ENCODE data around the gene DHRS2. TPM values are rescaled to one million over a fixed set of nuclear protein-coding genes. Genes with fewer than 3 reads are reported as not detected.

DHRS2 gene
- total RNA-seq, 1 donor from 2014 or later = not detected

DNA sequence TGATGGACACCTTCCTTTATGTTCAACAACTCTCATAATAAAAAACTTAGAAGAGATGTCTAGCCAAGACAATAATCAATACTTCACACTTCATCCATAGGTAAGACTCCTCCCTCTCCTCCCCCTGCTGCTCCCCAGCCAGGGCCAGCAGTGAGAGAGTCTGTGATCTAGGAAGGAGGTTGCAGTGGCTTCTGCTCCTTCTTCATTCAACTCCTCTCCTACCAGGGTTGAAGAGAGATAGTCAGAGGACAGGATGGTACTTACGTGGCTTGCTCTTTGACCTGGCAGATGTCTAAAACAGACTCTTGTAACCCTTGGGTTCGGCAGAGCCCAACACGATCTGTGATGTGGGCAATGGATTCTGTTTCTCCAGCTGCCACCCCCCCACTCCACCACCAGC lies 31.0 kb downstream of the DHRS2 start:
- DNase-seq (ENCODE audit: low spot score) = no peak
- Mint-ChIP-seq H3K4me1 (ENCODE audit: unreplicated experiment) (peaks cover 6% of the 10 kb centered on the region), H3K9me3 (ENCODE audit: unreplicated experiment) (no peaks in the 10 kb centered on the region), H3K27me3 (ENCODE audit: unreplicated experiment) (peaks cover 4% of the 10 kb centered on the region), H3K4me3 (ENCODE audit: unreplicated experiment) (no peak overlapping the region), H3K27ac (ENCODE audit: unreplicated experiment) (no peak overlapping the region), H3K36me3 (ENCODE audit: low read depth, unreplicated experiment) (no peaks in the 10 kb centered on the region)
- TF ChIP-seq, protein P1, sequence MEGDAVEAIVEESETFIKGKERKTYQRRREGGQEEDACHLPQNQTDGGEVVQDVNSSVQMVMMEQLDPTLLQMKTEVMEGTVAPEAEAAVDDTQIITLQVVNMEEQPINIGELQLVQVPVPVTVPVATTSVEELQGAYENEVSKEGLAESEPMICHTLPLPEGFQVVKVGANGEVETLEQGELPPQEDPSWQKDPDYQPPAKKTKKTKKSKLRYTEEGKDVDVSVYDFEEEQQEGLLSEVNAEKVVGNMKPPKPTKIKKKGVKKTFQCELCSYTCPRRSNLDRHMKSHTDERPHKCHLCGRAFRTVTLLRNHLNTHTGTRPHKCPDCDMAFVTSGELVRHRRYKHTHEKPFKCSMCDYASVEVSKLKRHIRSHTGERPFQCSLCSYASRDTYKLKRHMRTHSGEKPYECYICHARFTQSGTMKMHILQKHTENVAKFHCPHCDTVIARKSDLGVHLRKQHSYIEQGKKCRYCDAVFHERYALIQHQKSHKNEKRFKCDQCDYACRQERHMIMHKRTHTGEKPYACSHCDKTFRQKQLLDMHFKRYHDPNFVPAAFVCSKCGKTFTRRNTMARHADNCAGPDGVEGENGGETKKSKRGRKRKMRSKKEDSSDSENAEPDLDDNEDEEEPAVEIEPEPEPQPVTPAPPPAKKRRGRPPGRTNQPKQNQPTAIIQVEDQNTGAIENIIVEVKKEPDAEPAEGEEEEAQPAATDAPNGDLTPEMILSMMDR (IDR thresholded peaks at IDR 0.05; ENCODE audit: unreplicated experiment) = no peak

DNA sequence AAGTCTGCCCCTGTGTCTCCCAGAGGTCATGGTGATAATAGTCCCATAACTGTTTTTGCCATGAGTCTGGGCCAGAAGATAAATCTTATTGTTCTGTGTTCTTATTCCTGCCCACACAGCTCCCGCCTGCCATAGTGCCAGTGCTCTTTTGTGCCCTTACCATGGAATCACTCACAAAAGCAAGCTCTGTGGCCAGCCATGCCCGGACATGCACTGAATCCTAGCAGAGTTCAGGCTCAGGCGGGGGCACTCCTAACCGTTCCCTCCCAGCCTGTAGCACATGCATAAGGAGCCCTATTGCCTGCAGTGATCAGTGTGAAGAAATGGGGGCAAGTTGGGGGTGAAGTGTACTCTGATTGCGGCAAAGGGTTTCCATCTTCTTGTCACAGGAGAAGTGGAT lies 33.3 kb downstream of the DHRS2 start:
- DNase-seq (ENCODE audit: low spot score) = no peak
- H3K4me3 Mint-ChIP-seq (ENCODE audit: unreplicated experiment) = no peak overlapping the region
- no peaks in the 10 kb centered on the region for H3K36me3 Mint-ChIP-seq (ENCODE audit: low read depth, unreplicated experiment)
- H3K4me1 Mint-ChIP-seq (ENCODE audit: unreplicated experiment) = peaks cover 6% of the 10 kb centered on the region
- no peak overlapping the region for H3K27ac Mint-ChIP-seq (ENCODE audit: unreplicated experiment)
- TF ChIP-seq, protein P1 (IDR thresholded peaks at IDR 0.05; ENCODE audit: unreplicated experiment) = no peak
- H3K27me3 Mint-ChIP-seq (ENCODE audit: unreplicated experiment) = peaks cover 3% of the 10 kb centered on the region
- no peaks in the 10 kb centered on the region for H3K9me3 Mint-ChIP-seq (ENCODE audit: unreplicated experiment)

DNA sequence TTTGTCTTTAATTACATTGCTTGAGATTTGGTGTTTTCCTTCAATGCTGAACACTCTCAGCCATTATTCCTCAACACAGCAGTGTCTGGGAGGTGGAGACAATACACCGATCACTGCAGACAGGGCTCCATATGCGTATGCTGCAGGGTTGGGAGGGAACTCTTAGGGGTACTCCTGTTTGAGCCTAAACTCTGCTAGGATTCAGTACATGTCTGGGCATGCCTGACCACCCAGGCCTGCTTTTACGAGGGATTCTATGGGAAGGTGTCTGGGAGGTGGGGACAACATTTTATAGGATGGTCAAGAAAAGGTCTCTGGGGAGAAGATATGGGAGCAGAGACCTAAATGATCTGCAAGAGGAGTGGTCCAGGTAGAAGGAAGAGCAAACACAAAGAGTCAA lies 34.3 kb downstream of the DHRS2 start:
- peaks cover 3% of the 10 kb centered on the region for H3K27me3 Mint-ChIP-seq (ENCODE audit: unreplicated experiment)
- no peaks in the 10 kb centered on the region for H3K36me3 Mint-ChIP-seq (ENCODE audit: low read depth, unreplicated experiment)
- DNase-seq (ENCODE audit: low spot score) = no peak
- peak overlapping the region; percentile 3 for H3K27ac Mint-ChIP-seq (ENCODE audit: unreplicated experiment)
- H3K9me3 Mint-ChIP-seq (ENCODE audit: unreplicated experiment) = no peaks in the 10 kb centered on the region
- H3K4me3 Mint-ChIP-seq (ENCODE audit: unreplicated experiment) = no peak overlapping the region
- TF ChIP-seq, protein P1 (IDR thresholded peaks at IDR 0.05; ENCODE audit: unreplicated experiment) = no peak
- H3K4me1 Mint-ChIP-seq (ENCODE audit: unreplicated experiment) = peaks cover 6% of the 10 kb centered on the region

DNA sequence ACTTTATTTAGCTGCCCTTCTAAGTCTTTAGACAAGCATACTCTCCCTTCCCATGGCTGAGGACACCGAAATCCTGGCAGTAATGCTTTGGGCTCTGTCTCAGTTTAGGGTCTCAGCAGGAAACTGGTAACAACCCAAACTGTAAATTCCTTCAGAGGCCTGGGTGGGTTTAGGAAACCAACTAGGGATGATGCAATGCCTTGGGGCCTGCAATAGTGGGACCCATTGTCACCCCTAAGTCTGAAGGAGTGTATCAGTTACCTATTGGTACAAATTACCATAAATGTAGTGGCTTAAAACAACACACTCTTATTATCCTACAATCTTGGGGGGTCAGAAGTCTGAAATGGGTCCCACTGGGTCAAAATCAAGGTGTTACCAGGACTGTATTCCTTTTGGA lies 36.0 kb downstream of the DHRS2 start:
- Mint-ChIP-seq H3K27ac (ENCODE audit: unreplicated experiment) (no peak overlapping the region), H3K9me3 (ENCODE audit: unreplicated experiment) (no peaks in the 10 kb centered on the region), H3K4me1 (ENCODE audit: unreplicated experiment) (peaks cover 6% of the 10 kb centered on the region), H3K27me3 (ENCODE audit: unreplicated experiment) (peaks cover 3% of the 10 kb centered on the region), H3K36me3 (ENCODE audit: low read depth, unreplicated experiment) (no peaks in the 10 kb centered on the region), H3K4me3 (ENCODE audit: unreplicated experiment) (no peak overlapping the region)
- TF ChIP-seq, protein P1 (IDR thresholded peaks at IDR 0.05; ENCODE audit: unreplicated experiment) = no peak
- DNase-seq (ENCODE audit: low spot score) = no peak

DNA sequence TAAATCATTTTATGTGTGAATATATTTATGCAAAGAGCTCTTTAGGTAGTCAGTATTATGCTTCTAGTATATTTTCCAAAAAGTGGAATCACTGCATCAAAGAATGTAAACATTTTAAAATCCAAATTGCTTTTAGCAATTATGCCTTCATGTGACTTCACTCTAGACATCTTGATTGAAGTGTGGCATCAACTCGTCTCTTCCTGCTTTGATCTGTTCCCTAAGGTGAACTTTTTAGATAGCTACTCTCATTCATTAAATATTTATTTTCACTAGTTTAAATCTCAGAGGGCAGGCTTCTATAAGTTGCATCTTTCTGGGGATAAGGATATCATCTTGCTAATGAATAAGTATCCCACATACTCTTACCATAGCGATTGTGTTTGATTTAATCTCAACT lies 39.2 kb downstream of the DHRS2 start:
- Mint-ChIP-seq H3K27me3 (ENCODE audit: unreplicated experiment) (no peaks in the 10 kb centered on the region), H3K36me3 (ENCODE audit: low read depth, unreplicated experiment) (no peaks in the 10 kb centered on the region), H3K4me1 (ENCODE audit: unreplicated experiment) (peaks cover 5% of the 10 kb centered on the region), H3K4me3 (ENCODE audit: unreplicated experiment) (no peak overlapping the region), H3K9me3 (ENCODE audit: unreplicated experiment) (no peaks in the 10 kb centered on the region), H3K27ac (ENCODE audit: unreplicated experiment) (no peak overlapping the region)
- DNase-seq (ENCODE audit: low spot score) = no peak
- TF ChIP-seq, protein P1 (IDR thresholded peaks at IDR 0.05; ENCODE audit: unreplicated experiment) = no peak

Data from endothelial cell (in vitro differentiated cells).